ENCODE data around the gene ST6GAL1. TPM values are rescaled to one million over a fixed set of nuclear protein-coding genes. Genes with fewer than 3 reads are reported as not detected.
A peak's percentile ranks its signal among the peaks of the same experiment; 100 is the strongest.

The ST6GAL1 gene
- total and polyA plus RNA-seq, 2 of the 8 experiments (the other 6 are each of a cell fraction or from before 2014, with no cell fraction given), result 62.8 to 80.9 TPM

GRCh38 chr3:186909078-186909853 is 21.1 kb upstream of the ST6GAL1 start:
- DNase-seq (ENCODE audit: low read depth in 1 of 2, low spot score in 2 of 2) (no peak), FAIRE-seq (no peak)
- TF ChIP-seq SP2 (IDR thresholded peaks at IDR 0.05; ENCODE audit: low read length), result no peak
- 0 out of 2 replicates have a peak, but pooled peaks have one; percentile 52 for TF ChIP-seq RBBP5 (IDR thresholded peaks at IDR 0.05; ENCODE audit: borderline replicate concordance, low read depth, low read length)
- TF ChIP-seq YY1 (IDR thresholded peaks at IDR 0.05; ENCODE audit: low read depth, low read length), result peak; percentile 77
- peak; percentile 23 for TF ChIP-seq ASH2L (IDR thresholded peaks at IDR 0.05; ENCODE audit: low read length)
- POLR2A ChIA-PET (ENCODE audit: partially characterized antibody), result interaction anchor here (0.7 to 3.2 kb wide), 3 partner anchors 11 to 23 kb away, joined by 3 to 17 read pairs (median 3); no protein-coding TSS in a partner anchor
- H4K20me1 ChIP-seq (replicated peaks in 1 of 2; ENCODE audit: control insufficient read depth in 1 of 2, insufficient read depth in 2 of 2, low read length in 2 of 2), result no peaks in the 10 kb centered on the region
- H3K79me2 ChIP-seq (ENCODE audit: control insufficient read depth in 1 of 2, insufficient read depth in 2 of 2, low read length in 2 of 2), result no peaks in the 10 kb centered on the region
- H3K27me3 ChIP-seq (replicated peaks in 1 of 4; ENCODE audit: control insufficient read depth in 3 of 4, extremely low read depth in 1 of 4, insufficient read depth in 3 of 4, low read length in 3 of 4), result no peaks in the 10 kb centered on the region
- H3K9ac ChIP-seq (replicated peaks in 1 of 4; ENCODE audit: extremely low read depth in 1 of 4, low read depth in 3 of 4, low read length in 3 of 4), result no peak overlapping the region
- H2BK20ac ChIP-seq (ENCODE audit: low read length), result peak overlapping the region; percentile 55; the same call in 1 of the 2 replicates
- H4K5ac ChIP-seq (ENCODE audit: insufficient read length, low read depth, low read length), result peak overlapping the region; percentile 29
- WGBS, 2 experiments (ENCODE audit: extremely low coverage in 1 of 2, insufficient coverage in 1 of 2, insufficient read length in 1 of 2, insufficient replicate concordance in 2 of 2, low coverage in 1 of 2, low lambda C conversion rate in 2 of 2, missing lambda C conversion rate in 1 of 2), result 79% methylated on average over 17 of the region's 17 CpGs; no CpG with 5 or more reads in 1 of the 2 experiments
- H3K4ac ChIP-seq (replicated peaks; ENCODE audit: insufficient read length, low read depth, low read length), result no peak overlapping the region
- no peak overlapping the region for H2AK5ac ChIP-seq (ENCODE audit: low read depth, low read length)
- peak overlapping the region; percentile 36; the same call in 1 of the 2 replicates for H3K27ac ChIP-seq (ENCODE audit: low read depth, low read length)
- CTCF ChIA-PET (ENCODE audit: partially characterized antibody), result interaction anchor here (0.7 to 2.8 kb wide), 4 partner anchors 28 to 62 kb away, joined by 3 to 11 read pairs (median 4); no protein-coding TSS in a partner anchor
- peak overlapping the region; percentile 80 for H4K91ac ChIP-seq (replicated peaks; ENCODE audit: insufficient read length, low read length)
- H2BK12ac ChIP-seq (ENCODE audit: low read depth, low read length), result peak overlapping the region; percentile 77; the same call in 1 of the 2 replicates
- H3K4me3 ChIP-seq (ENCODE audit: extremely low read depth in 1 of 4, insufficient read depth in 2 of 4, low read depth in 3 of 4, low read length in 4 of 4), result no peak overlapping the region
- H3K23me2 ChIP-seq (ENCODE audit: low read depth, low read length), result no peaks in the 10 kb centered on the region
- H2AFZ ChIP-seq (ENCODE audit: low read length), result peak overlapping the region; percentile 94
- H2BK5ac ChIP-seq (ENCODE audit: low read depth, low read length), result peak overlapping the region; percentile 40; the same call in 1 of the 2 replicates
- peak overlapping the region; percentile 72 for H2BK120ac ChIP-seq (replicated peaks; ENCODE audit: low read depth, low read length)
- H3K4me1 ChIP-seq (replicated peaks in 1 of 4; ENCODE audit: control insufficient read depth in 3 of 4, insufficient read depth in 4 of 4, low read length in 3 of 4), result peaks cover 0 to 9% (median 0%) of the 10 kb centered on the region in 4 experiments; a peak in 4 of 7 replicates
- peak overlapping the region; percentile 85; the same call in 1 of the 2 replicates for H4K8ac ChIP-seq (ENCODE audit: extremely low read depth, insufficient read depth, low read length)
- H3K18ac ChIP-seq (ENCODE audit: extremely low read depth, low read length), result no peak overlapping the region; the same call in 1 of the 2 replicates
- H3K4me2 ChIP-seq (ENCODE audit: insufficient read depth in 1 of 2, low read depth in 2 of 2, low read length in 2 of 2), result peak overlapping the region in 1 of 2 experiments; percentile 38; a peak in 2 of 4 replicates
- H3K56ac ChIP-seq (replicated peaks; ENCODE audit: insufficient read length, low read depth, low read length), result no peak overlapping the region
- H2BK15ac ChIP-seq (ENCODE audit: low read length), result peak overlapping the region; percentile 75; the same call in 1 of the 2 replicates
- no peaks in the 10 kb centered on the region for H3K9me3 ChIP-seq (ENCODE audit: insufficient read depth in 2 of 2, low read depth in 1 of 2, low read length in 1 of 2)
- H3K36me3 ChIP-seq (ENCODE audit: control insufficient read depth in 2 of 4, insufficient read depth in 4 of 4, low read length in 3 of 4), result no peaks in the 10 kb centered on the region
- peak overlapping the region; percentile 61 for H3K14ac ChIP-seq (ENCODE audit: insufficient read length)
- H3K23ac ChIP-seq (ENCODE audit: insufficient read length), result no peak overlapping the region
- no peaks in the 10 kb centered on the region for H3K79me1 ChIP-seq (ENCODE audit: low read depth, low read length)

Measured in H1 (cell line).